Right lobe of liver (tissue), 6 donors: ENCODE results near the gene SLC38A10. TPM values are rescaled to one million over a fixed set of nuclear protein-coding genes. Genes with fewer than 3 reads are reported as not detected.

ENCODE experiments used
- ATAC-seq, 4 donors: fragments of 200-7000 bp; cut with Tn5 transposase; one replicate each; pipeline ENCODE4 v1.9.1; 2020; ENCODE audit warnings: mild to moderate bottlenecking in 4 of 4, moderate library complexity in 4 of 4
- DNase-seq, 3 donors: peaks; one replicate each; pipeline ENCODE4 v3.0.0-alpha.2; 2020
- H3K27ac ChIP-seq, 3 donors: fragments of 200-600 bp; one replicate each; pipeline ENCODE4 v1.8.0; 2022
- H3K27me3 ChIP-seq, 2 donors: fragments of 200-600 bp; one replicate each; pipeline ENCODE4 v1.8.0; 2022
- H3K36me3 ChIP-seq, 4 donors: fragments of 200-600 bp; sonication (generic) in 1 of 4; one replicate each; pipeline versions ENCODE4 v1.5.1 to v1.8.0; 2017 to 2022; ENCODE audit warnings: control low read depth in 1 of 4
- H3K4me1 ChIP-seq, 4 donors: fragments of 200-600 bp; sonication (generic) in 1 of 4; one replicate each; pipeline versions ENCODE4 v1.5.1 to v1.8.0; 2017 to 2022; ENCODE audit warnings: control low read depth in 1 of 4
- H3K4me3 ChIP-seq, 3 donors: fragments of 200-600 bp; one replicate each; pipeline ENCODE4 v1.8.0; 2022
- H3K9me3 ChIP-seq, 4 donors: fragments of 200-600 bp; sonication (generic) in 1 of 4; one replicate each; pipeline versions ENCODE4 v1.5.1 to v1.8.0; 2017 to 2022; ENCODE audit warnings: control low read depth in 1 of 4
- CTCF ChIP-seq, 4 donors: fragments of 200-600 bp in 3 of 4; fragments of 450-650 bp in 1 of 4; IDR thresholded peaks; one replicate each; pipeline versions ENCODE4 v1.5.1 to v1.8.0; 2016 to 2022; ENCODE audit warnings: antibody characterized with exemption in 4 of 4, mild to moderate bottlenecking in 2 of 4
- POLR2A ChIP-seq: fragments of 450-650 bp; IDR thresholded peaks from one replicate; pipeline ENCODE4 v1.6.1; 2017; ENCODE audit warnings: antibody characterized with exemption, mild to moderate bottlenecking
- WGBS: methylation state at CpG from one replicate; pipeline ENCODE4 v1.1.6; 2018; ENCODE audit warnings: low coverage, low lambda C conversion rate; ENCODE audit not compliant: insufficient coverage; ENCODE audit errors: missing lambda C conversion rate; 5-methylcytosine and 5-hydroxymethylcytosine counted together
- intact Hi-C, 2 donors: fragments of 100-400 bp; cut with DNase I; formaldehyde crosslinking; loops; one replicate each; pipeline versions ENCODE4 v1.11.2 to v1.14.1; 2022
- total RNA-seq, 6 experiments: library from RNA; depleted of rRNA in 2 of 6; stranded (reverse); fragments of >200 nt in 2 of 6; fragmentation: NEBNext Ultra II Directional in 3 of 6; extraction: Animal tissue kit (Norgen Biotek cat#: 25700) in 3 of 6; gene quantifications; one replicate each; pipeline versions ENCODE4 v1.1.0 to v1.2.4, GENCODE V29; 2016 to 2023
- donor health status: DM: no; HTN: yes; CAD: no.
- donor health status: DM: no; HTN: no; CAD: no.
- donor health status: DM: no; HTN: no; CAD: no.
- donor health status: DM: no; HTN: yes; CAD: no.
- donor health status: DM: no; HTN: yes; CAD: no.

Gene SLC38A10
- total RNA-seq, 6 experiments from 2014 or later = 60.9 to 104 (median 86.1) TPM

DNA sequence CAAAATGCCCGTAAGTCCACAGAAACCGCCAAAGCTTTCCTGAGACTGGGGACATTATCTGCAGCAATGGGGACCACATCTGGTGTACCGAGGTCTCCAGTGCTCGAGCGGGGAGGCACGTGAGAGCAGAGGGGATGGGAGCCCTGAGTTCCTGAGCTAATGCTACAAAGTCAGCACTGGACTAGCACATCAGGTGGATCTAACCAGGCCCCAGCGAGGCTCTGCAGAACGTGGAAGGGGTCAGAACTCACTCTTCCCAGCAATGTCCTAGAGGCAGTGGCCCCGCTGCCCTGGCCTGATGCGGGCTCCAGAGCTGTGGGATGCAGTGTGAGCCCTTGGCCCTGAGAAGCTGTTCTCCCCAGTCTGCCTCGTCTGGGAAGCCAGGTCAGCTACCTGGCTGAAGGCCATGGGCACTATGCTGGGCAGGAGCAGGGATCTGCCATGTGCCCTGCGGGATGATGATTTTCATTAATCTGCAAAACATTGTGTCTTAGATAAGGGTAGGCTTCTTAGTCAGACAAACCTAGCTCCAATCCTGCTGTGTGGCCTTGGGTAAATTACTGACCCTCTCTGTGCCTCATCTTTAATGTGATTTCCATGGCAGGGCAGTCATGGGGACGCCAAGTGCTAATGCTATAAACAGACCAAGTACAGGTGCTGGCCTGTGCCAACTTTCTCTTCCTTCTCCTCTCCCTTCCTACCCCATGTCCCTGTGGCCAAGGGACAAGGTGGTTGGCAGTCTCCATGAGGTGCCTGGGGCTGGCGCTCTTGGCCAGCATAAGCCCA, 40.1 kb upstream of the SLC38A10 start:
- no peak for DNase-seq
- intact Hi-C loops = no loop called here
- ATAC-seq = no peak
- TF ChIP-seq POLR2A = no peak
- TF ChIP-seq CTCF (IDR thresholded peaks at IDR 0.05) = no peak
- WGBS = 60% methylated on average over 1 of the region's 14 CpGs
- Histone ChIP-seq H3K36me3 (no peaks in the 10 kb centered on the region), H3K4me3 (no peak overlapping the region), H3K4me1 (peaks cover 0 to 54% (median 25%) of the 10 kb centered on the region in 4 donors), H3K27ac (no peak overlapping the region), H3K27me3 (no peaks in the 10 kb centered on the region), H3K9me3 (no peaks in the 10 kb centered on the region)

GRCh38 chr17:81334391-81334901, 39.3 kb upstream of the SLC38A10 start:
- H3K4me3 ChIP-seq = no peak overlapping the region
- DNase-seq (peak in 1 of 3 donors; percentile 55), ATAC-seq (no peak)
- H3K36me3 ChIP-seq = no peaks in the 10 kb centered on the region
- no peak overlapping the region for H3K27ac ChIP-seq
- no peaks in the 10 kb centered on the region for H3K27me3 ChIP-seq
- 79% methylated on average over 5 of the region's 12 CpGs for WGBS
- H3K4me1 ChIP-seq = peaks cover 0 to 55% (median 24%) of the 10 kb centered on the region in 4 donors
- TF ChIP-seq CTCF (IDR thresholded peaks at IDR 0.05) (no peak), POLR2A (no peak)
- H3K9me3 ChIP-seq = no peaks in the 10 kb centered on the region
- intact Hi-C loops = no loop called here

GRCh38 chr17:81333616-81334368, 38.7 kb upstream of the SLC38A10 start:
- Histone ChIP-seq H3K36me3 (no peaks in the 10 kb centered on the region), H3K4me1 (peaks cover 0 to 54% (median 23%) of the 10 kb centered on the region in 4 donors), H3K4me3 (no peak overlapping the region), H3K27me3 (no peaks in the 10 kb centered on the region), H3K27ac (no peak overlapping the region), H3K9me3 (no peaks in the 10 kb centered on the region)
- intact Hi-C loops = no loop called here
- peak in 1 of 3 donors; percentile 48 for DNase-seq
- TF ChIP-seq CTCF (IDR thresholded peaks at IDR 0.05) (no peak), POLR2A (no peak)
- WGBS = 57% methylated on average over 1 of the region's 24 CpGs
- ATAC-seq = no peak

DNA sequence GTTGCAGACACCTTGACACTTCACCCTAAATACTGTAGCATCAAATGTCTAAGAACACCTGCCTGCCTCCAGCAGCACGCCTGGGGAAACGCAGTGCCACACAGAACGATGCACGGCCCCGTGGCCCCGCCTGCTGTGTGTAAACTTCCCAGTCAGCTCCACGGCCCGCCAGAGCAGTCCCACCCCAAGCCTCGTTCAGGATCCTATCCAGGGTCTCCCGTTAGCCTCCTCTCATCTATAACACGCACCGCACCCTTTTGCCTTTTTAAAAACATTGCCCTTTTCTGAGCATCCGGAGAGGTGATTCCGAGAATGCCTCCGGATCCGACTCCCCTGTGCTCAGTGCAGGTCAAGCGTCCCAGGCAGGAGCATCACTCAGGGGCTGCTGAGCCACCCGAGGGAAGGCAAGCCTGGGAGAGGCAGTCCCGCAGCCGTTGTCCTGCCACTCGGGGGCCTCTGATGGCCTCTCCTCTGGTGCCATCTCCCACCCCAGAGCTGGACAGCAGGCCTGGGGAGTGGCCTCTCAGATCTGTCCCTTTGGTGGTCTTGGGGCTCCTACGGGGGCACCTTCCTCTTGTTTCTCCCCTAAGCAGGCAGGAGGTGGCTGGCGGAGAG, 37.9 kb upstream of the SLC38A10 start:
- TF ChIP-seq POLR2A = no peak
- no peak for TF ChIP-seq CTCF (IDR thresholded peaks at IDR 0.05)
- intact Hi-C loops = no loop called here
- no peaks in the 10 kb centered on the region for H3K27me3 ChIP-seq
- no peak overlapping the region for H3K27ac ChIP-seq
- peaks cover 0 to 54% (median 25%) of the 10 kb centered on the region in 4 donors for H3K4me1 ChIP-seq
- no peaks in the 10 kb centered on the region for H3K36me3 ChIP-seq
- 76% methylated on average over 13 of the region's 23 CpGs for WGBS
- H3K4me3 ChIP-seq = no peak overlapping the region
- DNase-seq (no peak), ATAC-seq (no peak)
- no peaks in the 10 kb centered on the region for H3K9me3 ChIP-seq
